ENCODE data around the gene KRT71.

- no peak for TF ChIP-seq CTCF (IDR thresholded peaks at IDR 0.05)
- no peak for TF ChIP-seq POLR2A (IDR thresholded peaks at IDR 0.05)
These were observed 27.6 kb upstream of the KRT71 start for GRCh38 chr12:52580496-52580895.
